ENCODE results near the gene CCDC85C.

DNA sequence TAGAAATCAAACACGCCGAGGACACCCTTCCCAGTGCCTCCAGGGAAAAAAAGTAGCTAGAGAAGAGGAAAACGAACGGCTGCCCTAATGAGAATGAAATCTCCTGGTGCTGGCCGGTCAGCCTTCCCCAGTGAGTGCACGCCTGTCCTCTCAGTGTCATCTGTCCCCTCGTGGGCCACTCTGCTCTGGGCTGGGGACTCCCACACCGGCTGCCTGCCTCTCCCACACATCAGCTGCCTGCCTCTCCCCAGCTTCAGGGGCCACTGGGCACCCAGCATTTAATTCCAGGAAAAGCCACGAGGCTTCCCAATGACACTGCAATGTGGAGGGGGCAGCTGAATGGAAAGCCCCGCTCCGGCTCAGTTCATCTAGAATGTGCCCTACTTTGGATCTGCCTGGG lies 59.0 kb downstream of the CCDC85C start:
- TF ChIP-seq SP1 (IDR thresholded peaks at IDR 0.05) (no peak), HDGF (IDR thresholded peaks at IDR 0.05; ENCODE audit: borderline replicate concordance) (no peak), FOXM1 (IDR thresholded peaks at IDR 0.05; ENCODE audit: borderline replicate concordance) (no peak), FOXK2 (IDR thresholded peaks at IDR 0.05) (no peak), ELF4 (IDR thresholded peaks at IDR 0.05) (no peak), FOXA1 (IDR thresholded peaks at IDR 0.05) (no peak), L3MBTL2 (conservative IDR thresholded peaks at IDR 0.05) (no peak), ARNT (IDR thresholded peaks at IDR 0.05) (no peak)
- TF ChIP-seq, protein P1, sequence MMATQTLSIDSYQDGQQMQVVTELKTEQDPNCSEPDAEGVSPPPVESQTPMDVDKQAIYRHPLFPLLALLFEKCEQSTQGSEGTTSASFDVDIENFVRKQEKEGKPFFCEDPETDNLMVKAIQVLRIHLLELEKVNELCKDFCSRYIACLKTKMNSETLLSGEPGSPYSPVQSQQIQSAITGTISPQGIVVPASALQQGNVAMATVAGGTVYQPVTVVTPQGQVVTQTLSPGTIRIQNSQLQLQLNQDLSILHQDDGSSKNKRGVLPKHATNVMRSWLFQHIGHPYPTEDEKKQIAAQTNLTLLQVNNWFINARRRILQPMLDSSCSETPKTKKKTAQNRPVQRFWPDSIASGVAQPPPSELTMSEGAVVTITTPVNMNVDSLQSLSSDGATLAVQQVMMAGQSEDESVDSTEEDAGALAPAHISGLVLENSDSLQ (IDR thresholded peaks at IDR 0.05): no peak

Measured in HEK293T (cell line).